Muscle layer of duodenum (tissue), 2 donors: ENCODE measurements around the gene CPNE8.

Experiments
- H3K27ac ChIP-seq: one replicate; pipeline ENCODE4 v1.7.0; 2013; ENCODE audit warnings: mild to moderate bottlenecking, low read length
- H3K27me3 ChIP-seq: one replicate; pipeline ENCODE4 v1.7.0; 2013; ENCODE audit warnings: low read depth, mild to moderate bottlenecking, control low read depth, low read length
- H3K36me3 ChIP-seq, 2 donors: one replicate each; pipeline ENCODE4 v1.7.0; 2013; ENCODE audit warnings: low read length in 2 of 2, control low read depth in 1 of 2, mild to moderate bottlenecking in 1 of 2; ENCODE audit not compliant: insufficient read depth in 2 of 2, control insufficient read depth in 1 of 2
- H3K4me1 ChIP-seq, 2 donors: one replicate each; pipeline ENCODE4 v1.7.0; 2013; ENCODE audit warnings: low read length in 2 of 2, mild to moderate bottlenecking in 2 of 2, control low read depth in 1 of 2, moderate library complexity in 1 of 2; ENCODE audit not compliant: insufficient read depth in 2 of 2, control insufficient read depth in 1 of 2
- H3K4me3 ChIP-seq, 2 donors: one replicate each; pipeline ENCODE4 v1.7.0; 2013; ENCODE audit warnings: low read length in 2 of 2, low read depth in 1 of 2, mild to moderate bottlenecking in 1 of 2
- H3K9me3 ChIP-seq, 2 donors: one replicate each; pipeline ENCODE4 v1.7.0; 2013; ENCODE audit warnings: low read length in 2 of 2, control low read depth in 1 of 2, mild to moderate bottlenecking in 1 of 2; ENCODE audit not compliant: control insufficient read depth in 1 of 2
- donor health status: healthy.

CPNE8 gene

GRCh38 chr12:38892087-38892786, 13.2 kb downstream of the CPNE8 start:
- Histone ChIP-seq H3K4me3 (no peak overlapping the region), H3K36me3 (no peaks in the 10 kb centered on the region), H3K4me1 (peaks cover 0 to 19% of the 10 kb centered on the region in 2 donors), H3K27ac (no peak overlapping the region), H3K27me3 (no peaks in the 10 kb centered on the region), H3K9me3 (no peaks in the 10 kb centered on the region)

DNA sequence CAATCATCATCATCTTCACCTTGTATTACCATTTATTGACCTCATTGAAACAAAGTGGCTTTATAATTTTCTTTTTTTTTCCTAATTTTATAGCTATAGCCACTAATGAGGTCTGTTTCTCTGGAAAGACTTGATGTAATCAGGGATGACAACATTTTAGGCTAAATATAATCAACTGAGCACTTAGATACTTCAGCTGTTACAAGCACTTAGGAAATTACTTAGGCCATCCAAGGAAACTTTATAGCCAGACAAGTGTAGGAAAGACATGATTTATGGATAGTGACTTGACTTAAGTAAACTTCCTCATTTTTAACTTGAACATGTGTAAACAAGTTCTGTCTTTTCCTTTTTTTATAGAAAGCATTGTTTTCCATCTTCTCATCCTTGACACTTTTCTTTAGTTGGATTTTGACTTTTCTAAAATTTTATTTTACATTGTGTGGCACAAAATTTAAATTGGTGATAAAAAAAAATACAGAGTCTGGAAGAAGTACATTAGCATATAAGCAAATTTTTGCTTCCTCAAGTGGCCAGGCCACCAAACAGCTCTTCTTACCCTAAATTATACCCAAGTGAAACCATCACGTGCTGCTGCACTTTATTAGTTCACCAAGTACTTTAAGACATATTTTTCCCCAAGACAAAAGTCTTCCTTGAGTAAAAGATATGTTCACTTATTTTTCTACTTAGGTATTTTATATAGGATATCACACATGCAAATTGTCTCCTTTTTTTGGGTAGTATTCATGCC, 15.1 kb downstream of the CPNE8 start:
- Histone ChIP-seq H3K27me3 (no peaks in the 10 kb centered on the region), H3K27ac (no peak overlapping the region), H3K4me1 (peaks cover 0 to 24% of the 10 kb centered on the region in 2 donors), H3K4me3 (no peak overlapping the region), H3K36me3 (no peaks in the 10 kb centered on the region), H3K9me3 (no peaks in the 10 kb centered on the region)

- H3K27ac ChIP-seq, result no peak overlapping the region
- H3K4me1 ChIP-seq, result peaks cover 0 to 24% of the 10 kb centered on the region in 2 donors
- no peak overlapping the region for H3K4me3 ChIP-seq
- H3K9me3 ChIP-seq, result no peaks in the 10 kb centered on the region
- H3K27me3 ChIP-seq, result no peaks in the 10 kb centered on the region
- H3K36me3 ChIP-seq, result no peaks in the 10 kb centered on the region
Observed at GRCh38 chr12:38889297-38889815, 16.0 kb downstream of the CPNE8 start.

DNA sequence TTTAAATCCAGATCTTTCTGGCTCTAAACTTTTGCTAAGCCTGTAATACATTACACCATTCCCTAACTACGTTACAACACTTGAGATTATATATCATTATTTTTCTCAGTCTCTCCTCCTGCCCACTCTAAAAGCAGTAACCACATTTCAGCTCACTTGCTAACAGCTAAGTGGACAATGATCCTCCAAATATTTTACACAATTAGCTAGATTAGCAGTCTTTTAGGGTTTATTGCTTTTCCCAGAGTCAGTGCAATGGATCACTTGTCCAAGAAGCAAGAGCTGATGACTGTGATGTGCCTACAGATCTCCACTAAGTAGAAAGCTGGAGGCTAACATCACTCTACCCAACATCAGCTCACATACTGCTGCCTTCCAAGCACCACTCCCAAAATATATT, 17.6 kb downstream of the CPNE8 start:
- Histone ChIP-seq H3K36me3 (no peaks in the 10 kb centered on the region), H3K27ac (no peak overlapping the region), H3K4me1 (peaks cover 0 to 24% of the 10 kb centered on the region in 2 donors), H3K9me3 (no peaks in the 10 kb centered on the region), H3K4me3 (no peak overlapping the region), H3K27me3 (no peaks in the 10 kb centered on the region)

DNA sequence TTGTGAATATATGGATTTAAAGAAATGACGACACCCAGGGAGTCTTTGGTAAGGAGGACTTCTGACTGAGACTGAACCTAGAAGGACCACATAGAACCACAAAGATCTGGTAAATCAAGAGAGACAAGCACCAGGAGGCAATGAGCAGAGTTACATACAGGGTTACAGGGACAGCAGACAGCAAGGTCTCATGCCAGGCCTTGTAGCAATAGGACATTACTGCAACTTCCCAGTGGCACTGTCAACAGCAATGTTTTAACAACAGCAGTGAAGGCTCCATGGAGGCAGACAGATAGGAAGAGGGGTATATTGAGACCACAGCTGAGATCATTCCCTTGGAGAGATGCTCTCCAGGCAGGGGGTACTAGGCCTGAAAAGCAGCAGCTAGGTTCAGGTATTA, 18.5 kb downstream of the CPNE8 start:
- no peaks in the 10 kb centered on the region for H3K9me3 ChIP-seq
- peaks cover 0 to 5% of the 10 kb centered on the region in 2 donors for H3K36me3 ChIP-seq
- H3K27me3 ChIP-seq, result no peaks in the 10 kb centered on the region
- peaks cover 0 to 17% of the 10 kb centered on the region in 2 donors for H3K4me1 ChIP-seq
- H3K27ac ChIP-seq, result no peak overlapping the region
- H3K4me3 ChIP-seq, result no peak overlapping the region

DNA sequence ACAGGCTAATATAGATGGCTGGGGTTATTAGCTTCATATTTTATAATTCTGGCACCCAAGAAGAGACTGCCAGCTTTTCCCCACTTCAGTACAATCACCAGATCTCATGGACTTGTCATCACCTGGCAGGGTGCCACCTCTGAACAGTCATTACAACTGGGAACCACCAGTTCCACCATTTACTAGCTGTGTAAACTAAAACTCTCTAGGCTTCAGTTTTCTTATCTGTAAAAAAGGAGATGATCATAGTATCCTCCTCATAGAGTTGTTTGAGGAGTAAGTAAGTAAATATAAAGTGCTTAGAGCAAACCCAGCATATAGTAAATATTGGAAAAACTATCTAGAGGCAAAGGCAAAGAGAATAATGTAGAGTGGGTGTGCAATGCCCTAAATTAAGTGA, 19.3 kb downstream of the CPNE8 start:
- Histone ChIP-seq H3K4me1 (peaks cover 0 to 13% of the 10 kb centered on the region in 2 donors), H3K4me3 (no peak overlapping the region), H3K27me3 (no peaks in the 10 kb centered on the region), H3K27ac (no peak overlapping the region), H3K9me3 (no peaks in the 10 kb centered on the region), H3K36me3 (peaks cover 0 to 5% of the 10 kb centered on the region in 2 donors)

GRCh38 chr12:38884666-38885065, 20.7 kb downstream of the CPNE8 start:
- no peak overlapping the region for H3K27ac ChIP-seq
- no peaks in the 10 kb centered on the region for H3K9me3 ChIP-seq
- H3K27me3 ChIP-seq, result no peaks in the 10 kb centered on the region
- no peak overlapping the region for H3K4me3 ChIP-seq
- H3K4me1 ChIP-seq, result peaks cover 0 to 7% of the 10 kb centered on the region in 2 donors
- peaks cover 0 to 5% of the 10 kb centered on the region in 2 donors for H3K36me3 ChIP-seq

GRCh38 chr12:38883629-38884134, 21.7 kb downstream of the CPNE8 start:
- H3K27ac ChIP-seq, result no peak overlapping the region
- H3K4me3 ChIP-seq, result no peak overlapping the region
- H3K27me3 ChIP-seq, result no peaks in the 10 kb centered on the region
- peaks cover 0 to 5% of the 10 kb centered on the region in 2 donors for H3K4me1 ChIP-seq
- H3K9me3 ChIP-seq, result no peaks in the 10 kb centered on the region
- H3K36me3 ChIP-seq, result peaks cover 0 to 5% of the 10 kb centered on the region in 2 donors

GRCh38 chr12:38880288-38880687, 25.1 kb downstream of the CPNE8 start:
- peaks cover 0 to 5% of the 10 kb centered on the region in 2 donors for H3K36me3 ChIP-seq
- no peaks in the 10 kb centered on the region for H3K9me3 ChIP-seq
- no peak overlapping the region for H3K27ac ChIP-seq
- H3K27me3 ChIP-seq, result no peaks in the 10 kb centered on the region
- H3K4me1 ChIP-seq, result no peaks in the 10 kb centered on the region
- H3K4me3 ChIP-seq, result no peak overlapping the region

GRCh38 chr12:38878986-38879385, 26.4 kb downstream of the CPNE8 start:
- Histone ChIP-seq H3K36me3 (peaks cover 0 to 5% of the 10 kb centered on the region in 2 donors), H3K27ac (no peak overlapping the region), H3K27me3 (no peaks in the 10 kb centered on the region), H3K4me3 (no peak overlapping the region), H3K4me1 (no peaks in the 10 kb centered on the region), H3K9me3 (no peaks in the 10 kb centered on the region)

- Histone ChIP-seq H3K36me3 (peaks cover 0 to 5% of the 10 kb centered on the region in 2 donors), H3K27ac (no peak overlapping the region), H3K4me3 (no peak overlapping the region), H3K4me1 (no peaks in the 10 kb centered on the region), H3K27me3 (no peaks in the 10 kb centered on the region), H3K9me3 (no peaks in the 10 kb centered on the region)
Observed at GRCh38 chr12:38878333-38878705, 27.1 kb downstream of the CPNE8 start.
